K562 (cell line): ENCODE data around the gene ANKLE1. TPM values are rescaled to one million over a fixed set of nuclear protein-coding genes. Genes with fewer than 3 reads are reported as not detected.
A peak's percentile ranks its signal among the peaks of the same experiment; 100 is the strongest.

Experiments used
- ADNP ChIP-seq: fragments of 200-800 bp; sonication (Bioruptor generic); IDR thresholded peaks from 2 replicates; pipeline ENCODE4 v1.6.1; 2016; ENCODE audit warnings: missing genetic modification characterization, missing compliant biosample characterization
- BRCA1 ChIP-seq, 2 experiments: fragments of 450-650 bp in 1 of 2; sonication (generic) in 1 of 2; formaldehyde crosslinking in 1 of 2; IDR thresholded peaks; 2 replicates each; pipeline versions ENCODE4 v1.5.0 to v1.6.1; 2017 to 2020; ENCODE audit warnings: mild to moderate bottlenecking in 1 of 2, missing genetic modification reagents in 1 of 2
- CHD1 ChIP-seq: fragments of 200-600 bp; sonication (generic); IDR thresholded peaks from one replicate; pipeline ENCODE4 v1.6.1; 2012; ENCODE audit warnings: mild to moderate bottlenecking, moderate library complexity, low read length, inconsistent platforms
- CHD4 ChIP-seq: fragments of 200-600 bp; sonication (generic); IDR thresholded peaks from 3 replicates; pipeline ENCODE4 v1.6.1; 2012; ENCODE audit warnings: low read depth, mild to moderate bottlenecking, mixed read lengths, low read length, inconsistent platforms; ENCODE audit not compliant: insufficient read depth, insufficient replicate concordance, poor library complexity, severe bottlenecking
- ETV5 ChIP-seq: sonication (generic); formaldehyde crosslinking; IDR thresholded peaks from 2 replicates; pipeline ENCODE4 v1.4.0; 2020; ENCODE audit warnings: low read depth, mild to moderate bottlenecking, missing genetic modification reagents
- FIP1L1 ChIP-seq: fragments of 200-400 bp; formaldehyde crosslinking; IDR thresholded peaks from 2 replicates; pipeline ENCODE4 v1.6.1; 2018; ENCODE audit warnings: mild to moderate bottlenecking, low read depth, low read length; ENCODE audit not compliant: poor library complexity, severe bottlenecking
- HDGF ChIP-seq: fragments of 450-650 bp; IDR thresholded peaks from 2 replicates; pipeline ENCODE4 v1.6.1; 2016
- HMBOX1 ChIP-seq: sonication (generic); IDR thresholded peaks from 2 replicates; pipeline ENCODE4 v1.6.1; 2016
- HNRNPL ChIP-seq: fragments of 200-400 bp; formaldehyde crosslinking; IDR thresholded peaks from 2 replicates; pipeline ENCODE4 v1.6.1; 2017; ENCODE audit warnings: low read depth, mild to moderate bottlenecking, low read length
- JUND ChIP-seq, 2 experiments: IDR thresholded peaks; 2 replicates in 1 of 2; 3 replicates in 1 of 2; pipeline ENCODE4 v1.6.1; 2011; ENCODE audit warnings: borderline replicate concordance in 2 of 2, low read depth in 2 of 2, low read length in 2 of 2, improper control_type of control experiment in 1 of 2, missing biosample characterization in 1 of 2, missing genetic modification characterization in 1 of 2, missing genetic modification reagents in 1 of 2
- KLF1 ChIP-seq: fragments of 450-650 bp; IDR thresholded peaks from 2 replicates; pipeline ENCODE4 v1.6.1; 2016; ENCODE audit warnings: missing genetic modification characterization, missing compliant biosample characterization
- KLF13 ChIP-seq: fragments of 450-650 bp; IDR thresholded peaks from 2 replicates; pipeline ENCODE4 v1.6.1; 2016; ENCODE audit warnings: missing genetic modification characterization, low read depth, mild to moderate bottlenecking, missing compliant biosample characterization, moderate library complexity, borderline replicate concordance
- KLF16 ChIP-seq: IDR thresholded peaks from 2 replicates; pipeline ENCODE4 v1.6.1; 2016; ENCODE audit warnings: antibody characterized with exemption
- NR2C1 ChIP-seq, 2 experiments: fragments of 450-650 bp; IDR thresholded peaks; 2 replicates each; pipeline ENCODE4 v1.6.1; 2017; ENCODE audit warnings: mild to moderate bottlenecking in 2 of 2, antibody characterized with exemption in 1 of 2, inconsistent platforms in 1 of 2, missing compliant biosample characterization in 1 of 2, missing genetic modification characterization in 1 of 2
- NUFIP1 ChIP-seq: fragments of 450-650 bp; IDR thresholded peaks from 2 replicates; pipeline ENCODE4 v1.6.1; 2018; ENCODE audit not compliant: partially characterized antibody
- RFX1 ChIP-seq: fragments of 450-650 bp; IDR thresholded peaks from 2 replicates; pipeline ENCODE4 v1.6.1; 2016; ENCODE audit warnings: mild to moderate bottlenecking, moderate library complexity
- RNF2 ChIP-seq: sonication (generic); IDR thresholded peaks from 2 replicates; pipeline ENCODE4 v1.6.1; 2016
- TEAD1 ChIP-seq, 2 experiments: fragments of 450-650 bp in 1 of 2; sonication (generic) in 1 of 2; formaldehyde crosslinking; IDR thresholded peaks; 2 replicates each; pipeline versions ENCODE4 v1.4.0 to v1.8.0; 2020 to 2022; ENCODE audit warnings: mild to moderate bottlenecking in 2 of 2, missing genetic modification reagents in 1 of 2
- TFE3 ChIP-seq: fragments of 450-650 bp; formaldehyde crosslinking; IDR thresholded peaks from 2 replicates; pipeline ENCODE4 v1.4.0; 2020; ENCODE audit warnings: mild to moderate bottlenecking, mixed read lengths
- ZBTB2 ChIP-seq: fragments of 450-650 bp; IDR thresholded peaks from 2 replicates; pipeline ENCODE4 v1.6.1; 2016; ENCODE audit warnings: antibody characterized with exemption
- ZC3H11A ChIP-seq: IDR thresholded peaks from 2 replicates; pipeline ENCODE4 v1.6.1; 2012; ENCODE audit warnings: low read depth, low read length, improper control_type of control experiment
- ZNF253 ChIP-seq: fragments of 250-450 bp; sonication (Bioruptor Pico); conservative IDR thresholded peaks from 2 replicates; pipeline ENCODE4 v1.6.1; 2021; ENCODE audit warnings: mild to moderate bottlenecking
- ZSCAN29 ChIP-seq: fragments of 450-650 bp; IDR thresholded peaks from 2 replicates; pipeline ENCODE4 v1.6.1; 2017
- polyA plus RNA-seq, 8 experiments: library from polyadenylated mRNA; depleted of rRNA in 4 of 8; stranded (reverse) in 5 of 8; unstranded in 3 of 8; fragments of >200 nt; fragmentation: Nextera tagmentation in 2 of 8; fragmentation: Illumina TruSeq in 1 of 8; extraction: Ambion mirVana in 2 of 8; extraction: Trizol in 1 of 8; gene quantifications; 2 replicates each; pipeline versions ENCODE4 v1.2.1 to v1.2.3, GENCODE V29; 2011 to 2014; ENCODE audit warnings: inconsistent platforms in 1 of 8, missing spikeins in 1 of 8
- total RNA-seq, 7 experiments: library from RNA; depleted of rRNA in 6 of 7; stranded (reverse); fragments of >200 nt in 6 of 7; fragmentation: Illumina TruSeq in 2 of 7; extraction: Trizol in 2 of 7; gene quantifications; 2 replicates each; pipeline versions ENCODE4 v1.2.1 to v1.2.3, GENCODE V29; 2011 to 2021; ENCODE audit warnings: low replicate concordance in 1 of 7
- TF ChIP-seq, protein P1 (sequence below): IDR thresholded peaks from 2 replicates; pipeline ENCODE4 v1.6.1; 2012; ENCODE audit warnings: low read depth, low read length, improper control_type of control experiment, borderline replicate concordance

ANKLE1 gene
- total and polyA plus RNA-seq, 9 of the 15 experiments (the other 6 are each of a cell fraction or from before 2014, with no cell fraction given), result 0.63 to 9.2 (median 2.9) TPM

DNA sequence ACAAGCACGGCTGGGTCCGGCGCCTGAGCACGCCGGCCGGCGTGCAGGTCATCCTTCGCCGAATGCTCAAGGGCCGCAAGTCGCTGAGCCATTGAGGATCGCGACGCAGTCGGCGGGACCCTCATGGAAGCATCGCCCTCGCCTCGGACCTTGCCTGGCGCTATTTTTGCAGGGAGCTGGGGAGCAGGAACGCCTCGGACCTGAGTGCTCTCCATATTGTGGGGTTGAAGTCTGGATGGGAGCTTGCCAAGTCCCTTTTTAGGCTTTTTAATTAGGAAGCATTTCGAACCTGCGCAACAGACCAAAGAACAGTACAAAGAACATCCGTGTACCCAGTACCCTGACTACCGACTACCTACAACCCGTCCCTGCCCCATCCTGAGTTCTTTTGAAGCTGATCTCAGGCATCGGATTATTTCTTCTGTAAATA is 24.6 kb downstream of the ANKLE1 start (continued):
- no peak for TF ChIP-seq ADNP (tag)
- TF ChIP-seq FIP1L1, result no peak
- TF ChIP-seq TFE3, result 0 out of 2 replicates have a peak, but pooled peaks have one; percentile 0
- TF ChIP-seq HDGF, result no peak
- no peak for TF ChIP-seq TEAD1 (CRISPR knock-in tag; IDR thresholded peaks at IDR 0.05)
- no peak for TF ChIP-seq BRCA1 (IDR thresholded peaks at IDR 0.05)
- TF ChIP-seq BRCA1 (CRISPR knock-in tag; IDR thresholded peaks at IDR 0.05), result no peak
- peak; percentile 3 for TF ChIP-seq NUFIP1
- 0 out of 2 replicates have a peak, but pooled peaks have one; percentile 21 for TF ChIP-seq HNRNPL
- no peak for TF ChIP-seq RNF2
- TF ChIP-seq NR2C1 (IDR thresholded peaks at IDR 0.05), result no peak
- TF ChIP-seq NR2C1 (tag; IDR thresholded peaks at IDR 0.05), result no peak
- TF ChIP-seq ZBTB2, result no peak
- TF ChIP-seq HMBOX1, result no peak
- TF ChIP-seq RFX1, result no peak
- TF ChIP-seq, protein P1, sequence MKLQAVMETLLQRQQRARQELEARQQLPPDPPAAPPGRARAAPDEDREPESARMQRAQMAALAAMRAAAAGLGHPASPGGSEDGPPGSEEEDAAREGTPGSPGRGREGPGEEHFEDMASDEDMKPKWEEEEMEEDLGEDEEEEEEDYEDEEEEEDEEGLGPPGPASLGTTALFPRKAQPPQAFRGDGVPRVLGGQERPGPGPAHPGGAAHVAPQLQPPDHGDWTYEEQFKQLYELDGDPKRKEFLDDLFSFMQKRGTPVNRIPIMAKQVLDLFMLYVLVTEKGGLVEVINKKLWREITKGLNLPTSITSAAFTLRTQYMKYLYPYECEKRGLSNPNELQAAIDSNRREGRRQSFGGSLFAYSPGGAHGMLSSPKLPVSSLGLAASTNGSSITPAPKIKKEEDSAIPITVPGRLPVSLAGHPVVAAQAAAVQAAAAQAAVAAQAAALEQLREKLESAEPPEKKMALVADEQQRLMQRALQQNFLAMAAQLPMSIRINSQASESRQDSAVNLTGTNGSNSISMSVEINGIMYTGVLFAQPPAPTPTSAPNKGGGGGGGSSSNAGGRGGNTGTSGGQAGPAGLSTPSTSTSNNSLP, result no peak
- no peak for TF ChIP-seq KLF1
- TF ChIP-seq KLF13 (tag), result no peak
- TF ChIP-seq ZNF253 (CRISPR knock-in tag), result no peak
- no peak for TF ChIP-seq KLF16
- TF ChIP-seq ZC3H11A, result no peak
- TF ChIP-seq CHD1, result peak; percentile 77
- TF ChIP-seq CHD4, result no peak
- 0 out of 2 replicates have a peak, but pooled peaks have one; percentile 4 for TF ChIP-seq ETV5 (CRISPR knock-in tag)
- TF ChIP-seq JUND (IDR thresholded peaks at IDR 0.05; ENCODE audit: borderline replicate concordance, low read depth, low read length), result no peak
- no peak for TF ChIP-seq JUND (tag; IDR thresholded peaks at IDR 0.05; ENCODE audit: borderline replicate concordance, low read depth, low read length)
- TF ChIP-seq ZSCAN29, result no peak
